Osteocyte (in vitro differentiated cells): ENCODE results near the gene CTNNA2. TPM values are rescaled to one million over a fixed set of nuclear protein-coding genes. Genes with fewer than 3 reads are reported as not detected.
"Not testable (repeated sequence)": the region's sequence is repeated elsewhere in the genome, so short reads cannot be mapped to it uniquely, and the experiment has no call there.

Source experiments
- DNase-seq: peaks from one replicate; pipeline ENCODE4 v3.0.0; 2021; ENCODE audit warnings: mixed read lengths; ENCODE audit not compliant: unreplicated experiment; ENCODE audit errors: extremely low spot score
- H3K27ac Mint-ChIP-seq: one replicate; pipeline ENCODE4 v1.8.0; 2021; ENCODE audit warnings: mild to moderate bottlenecking, mixed read lengths; ENCODE audit not compliant: unreplicated experiment
- H3K27me3 Mint-ChIP-seq: one replicate; pipeline ENCODE4 v1.8.0; 2021; ENCODE audit warnings: mixed read lengths; ENCODE audit not compliant: unreplicated experiment
- H3K36me3 Mint-ChIP-seq: one replicate; pipeline ENCODE4 v1.8.0; 2021; ENCODE audit warnings: mixed read lengths; ENCODE audit not compliant: unreplicated experiment
- H3K4me1 Mint-ChIP-seq: one replicate; pipeline ENCODE4 v1.8.0; 2021; ENCODE audit warnings: mixed read lengths; ENCODE audit not compliant: unreplicated experiment
- H3K4me3 Mint-ChIP-seq: one replicate; pipeline ENCODE4 v1.8.0; 2021; ENCODE audit warnings: mild to moderate bottlenecking, moderate library complexity, mixed read lengths; ENCODE audit not compliant: unreplicated experiment
- H3K9me3 Mint-ChIP-seq: one replicate; pipeline ENCODE4 v1.8.0; 2021; ENCODE audit warnings: mixed read lengths; ENCODE audit not compliant: unreplicated experiment
- total RNA-seq: library from RNA; stranded (reverse); gene quantifications from 2 replicates; pipeline ENCODE4 v1.2.1, GENCODE V29; 2021
- TF ChIP-seq, protein P1 (sequence below): fragments of 200-600 bp; sonication (generic); IDR thresholded peaks from 2 replicates; pipeline ENCODE4 v1.5.0; 2021; ENCODE audit warnings: antibody characterized with exemption, mild to moderate bottlenecking, moderate library complexity

Gene CTNNA2
- total RNA-seq, 1 donor from 2014 or later, result not detected

DNA sequence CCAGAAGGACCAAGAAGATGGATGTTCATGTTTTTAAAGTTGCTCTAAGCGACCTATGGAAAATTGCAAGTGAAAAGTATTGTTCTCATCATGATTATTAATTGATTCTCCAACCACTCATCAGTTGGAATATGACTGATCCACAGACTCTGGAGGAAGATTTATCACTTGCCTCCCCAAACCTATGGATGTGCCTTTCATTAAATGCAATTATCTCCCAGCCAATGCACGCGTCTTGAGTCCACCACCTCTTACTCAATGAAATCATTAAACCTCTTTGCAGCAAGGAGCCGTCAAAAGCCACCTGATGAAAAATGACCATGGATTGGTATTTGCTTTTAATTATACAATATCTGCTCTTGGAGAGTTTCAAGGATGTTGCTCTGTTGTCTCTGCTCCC lies 626.1 kb downstream of the CTNNA2 start:
- Mint-ChIP-seq H3K36me3 (no peaks in the 10 kb centered on the region), H3K4me1 (no peaks in the 10 kb centered on the region), H3K27ac (no peak overlapping the region), H3K9me3 (peaks cover 37% of the 10 kb centered on the region), H3K4me3 (no peak overlapping the region), H3K27me3 (no peaks in the 10 kb centered on the region)
- DNase-seq, result no peak
- TF ChIP-seq, protein P1, sequence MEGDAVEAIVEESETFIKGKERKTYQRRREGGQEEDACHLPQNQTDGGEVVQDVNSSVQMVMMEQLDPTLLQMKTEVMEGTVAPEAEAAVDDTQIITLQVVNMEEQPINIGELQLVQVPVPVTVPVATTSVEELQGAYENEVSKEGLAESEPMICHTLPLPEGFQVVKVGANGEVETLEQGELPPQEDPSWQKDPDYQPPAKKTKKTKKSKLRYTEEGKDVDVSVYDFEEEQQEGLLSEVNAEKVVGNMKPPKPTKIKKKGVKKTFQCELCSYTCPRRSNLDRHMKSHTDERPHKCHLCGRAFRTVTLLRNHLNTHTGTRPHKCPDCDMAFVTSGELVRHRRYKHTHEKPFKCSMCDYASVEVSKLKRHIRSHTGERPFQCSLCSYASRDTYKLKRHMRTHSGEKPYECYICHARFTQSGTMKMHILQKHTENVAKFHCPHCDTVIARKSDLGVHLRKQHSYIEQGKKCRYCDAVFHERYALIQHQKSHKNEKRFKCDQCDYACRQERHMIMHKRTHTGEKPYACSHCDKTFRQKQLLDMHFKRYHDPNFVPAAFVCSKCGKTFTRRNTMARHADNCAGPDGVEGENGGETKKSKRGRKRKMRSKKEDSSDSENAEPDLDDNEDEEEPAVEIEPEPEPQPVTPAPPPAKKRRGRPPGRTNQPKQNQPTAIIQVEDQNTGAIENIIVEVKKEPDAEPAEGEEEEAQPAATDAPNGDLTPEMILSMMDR, result no peak

DNA sequence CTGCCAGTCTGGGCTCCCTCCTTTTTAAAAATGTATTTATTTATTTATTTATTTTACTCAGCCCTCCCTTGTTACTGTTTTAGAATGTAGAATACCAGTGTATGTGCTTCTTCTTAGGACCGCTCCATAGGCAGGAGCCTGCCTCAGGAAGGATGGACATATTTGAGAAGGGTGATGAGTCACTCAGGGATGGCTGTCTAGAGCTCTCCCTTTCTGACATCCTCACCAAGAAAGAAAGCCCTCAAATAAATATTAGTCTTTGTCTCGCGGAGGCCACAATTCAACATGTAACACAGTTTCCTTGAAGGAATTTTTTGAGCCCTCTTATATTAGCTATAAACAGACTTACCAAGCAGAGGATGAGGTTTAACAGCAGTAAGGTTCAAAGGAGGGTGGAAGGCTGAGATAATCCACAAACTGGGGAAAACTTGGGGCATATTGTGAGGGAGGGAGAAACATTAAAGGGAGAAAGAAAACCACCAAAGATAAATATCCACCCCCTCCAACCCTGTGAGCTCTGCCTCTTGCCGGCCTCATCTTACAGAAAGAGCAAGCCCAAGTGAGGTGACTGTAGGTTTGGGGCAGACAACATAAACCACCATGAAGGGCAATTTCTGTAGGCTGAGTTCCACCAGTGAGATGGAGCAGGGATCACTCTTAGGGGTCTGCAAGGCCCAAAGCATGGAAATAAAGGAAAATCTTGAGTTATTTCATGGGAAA lies 628.3 kb downstream of the CTNNA2 start:
- no peaks in the 10 kb centered on the region for H3K4me1 Mint-ChIP-seq
- no peak overlapping the region for H3K27ac Mint-ChIP-seq
- DNase-seq, result no peak
- H3K27me3 Mint-ChIP-seq, result no peaks in the 10 kb centered on the region
- no peaks in the 10 kb centered on the region for H3K36me3 Mint-ChIP-seq
- peaks cover 33% of the 10 kb centered on the region for H3K9me3 Mint-ChIP-seq
- TF ChIP-seq, protein P1, result no peak
- no peak overlapping the region for H3K4me3 Mint-ChIP-seq

DNA sequence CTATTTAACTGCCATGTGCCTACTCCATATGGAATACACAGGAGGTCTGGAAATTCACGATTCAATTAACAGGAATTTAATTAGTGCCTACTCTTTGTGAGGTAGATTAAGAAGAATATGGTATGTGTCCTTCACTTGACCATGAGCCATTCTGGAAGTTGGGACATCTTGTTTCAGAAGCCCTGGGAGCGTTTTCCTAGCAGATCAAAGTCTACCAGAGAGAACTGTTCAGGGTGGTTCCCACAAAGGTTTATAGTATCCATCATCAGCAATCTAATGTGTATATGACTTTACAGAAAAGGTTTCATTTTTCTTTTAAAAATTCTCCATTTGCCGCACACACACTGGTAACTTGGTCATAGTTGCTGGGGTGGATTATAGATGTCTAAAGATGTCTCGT lies 632.6 kb downstream of the CTNNA2 start:
- H3K9me3 Mint-ChIP-seq, result peaks cover 26% of the 10 kb centered on the region
- TF ChIP-seq, protein P1, result no peak

DNA sequence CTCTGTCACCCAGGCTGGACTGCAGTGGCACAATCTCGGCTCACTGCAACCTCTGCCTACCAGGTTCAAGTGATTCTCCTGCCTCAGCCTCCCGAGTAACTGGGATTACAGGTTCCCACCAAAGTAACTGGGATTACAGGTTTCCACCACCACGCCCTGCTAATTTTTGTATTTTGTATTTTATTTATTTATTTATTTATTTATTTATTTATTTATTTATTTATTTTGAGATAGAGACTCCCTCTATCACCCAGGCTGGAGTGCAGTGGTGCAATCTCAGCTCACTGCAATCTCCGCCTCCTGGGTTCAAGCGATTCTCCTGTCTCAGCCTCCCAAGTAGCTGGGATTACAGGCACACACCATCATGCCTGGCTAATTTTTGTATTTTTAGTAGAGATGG lies 633.9 kb downstream of the CTNNA2 start:
- DNase-seq, H3K36me3 Mint-ChIP-seq, H3K27me3 Mint-ChIP-seq, H3K27ac Mint-ChIP-seq, H3K4me1 Mint-ChIP-seq, H3K4me3 Mint-ChIP-seq: not testable (repeated sequence)
- peaks cover 34% of the 10 kb centered on the region for H3K9me3 Mint-ChIP-seq

More for the DNA sequence above, 632.6 kb downstream of the CTNNA2 start:
- DNase-seq, result no peak
- Mint-ChIP-seq H3K4me3 (no peak overlapping the region), H3K36me3 (no peaks in the 10 kb centered on the region), H3K27me3 (no peaks in the 10 kb centered on the region), H3K27ac (no peak overlapping the region), H3K4me1 (no peaks in the 10 kb centered on the region)

DNA sequence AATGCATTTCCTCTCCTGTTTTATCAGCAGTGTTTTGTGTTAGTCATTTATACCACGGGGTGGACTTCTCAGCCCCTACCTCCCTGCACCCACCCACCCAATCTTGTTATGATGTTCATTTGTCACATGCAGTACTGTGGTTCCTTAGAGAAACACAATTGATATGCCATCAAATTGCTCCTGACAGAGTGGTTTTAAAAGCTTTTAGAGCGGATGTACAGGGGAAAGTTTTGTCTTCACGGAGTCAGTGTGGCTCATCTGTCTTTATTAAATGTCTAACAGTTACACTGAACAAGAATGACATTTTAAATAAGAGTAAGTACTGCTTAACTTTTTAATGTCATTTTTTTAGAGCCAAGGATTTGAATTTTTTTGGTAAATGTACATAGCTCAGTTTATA lies 634.8 kb downstream of the CTNNA2 start:
- Mint-ChIP-seq H3K4me1 (no peaks in the 10 kb centered on the region), H3K36me3 (no peaks in the 10 kb centered on the region), H3K9me3 (peaks cover 30% of the 10 kb centered on the region), H3K4me3 (no peak overlapping the region), H3K27ac (no peak overlapping the region), H3K27me3 (no peaks in the 10 kb centered on the region)
- DNase-seq, result no peak
- TF ChIP-seq, protein P1, result no peak
